CD4-positive, alpha-beta T cell treated with Interleukin-21 for 1 hour (primary cell): ENCODE data around the gene SMTNL1.

Source experiments
- DNase-seq: peaks from one replicate; pipeline ENCODE4 v3.0.0-alpha.2; 2020

Gene SMTNL1

DNA sequence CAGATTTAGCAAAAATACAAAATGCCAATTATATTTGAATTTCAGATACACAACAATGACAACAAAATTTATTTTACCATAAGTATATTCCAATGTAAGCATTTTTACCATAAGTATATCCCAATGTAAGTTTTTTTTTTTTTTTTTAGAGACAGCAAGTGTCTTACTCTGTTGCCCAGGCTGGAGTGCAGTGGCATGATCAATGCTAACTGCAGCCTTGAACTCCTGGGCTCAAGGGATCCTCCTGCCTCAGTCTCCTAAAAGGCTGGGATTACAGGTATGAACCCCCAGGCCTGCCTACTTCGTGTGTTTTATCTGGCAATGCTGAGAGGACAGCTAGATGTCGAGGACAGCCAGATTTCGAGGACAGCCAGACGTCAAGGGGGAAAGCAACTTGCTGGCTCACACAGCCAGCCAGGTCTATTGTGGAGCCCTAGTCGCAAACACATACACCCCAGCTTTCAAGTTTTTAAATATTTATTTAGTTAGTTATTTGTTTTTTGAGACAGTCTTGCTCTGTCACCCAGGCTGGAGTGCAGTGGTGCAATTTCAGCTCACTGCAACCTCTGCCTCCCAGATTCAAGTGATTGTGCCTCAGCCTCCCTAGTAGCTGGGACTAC is 59.0 kb downstream of the SMTNL1 start:
- no peak for DNase-seq

DNA sequence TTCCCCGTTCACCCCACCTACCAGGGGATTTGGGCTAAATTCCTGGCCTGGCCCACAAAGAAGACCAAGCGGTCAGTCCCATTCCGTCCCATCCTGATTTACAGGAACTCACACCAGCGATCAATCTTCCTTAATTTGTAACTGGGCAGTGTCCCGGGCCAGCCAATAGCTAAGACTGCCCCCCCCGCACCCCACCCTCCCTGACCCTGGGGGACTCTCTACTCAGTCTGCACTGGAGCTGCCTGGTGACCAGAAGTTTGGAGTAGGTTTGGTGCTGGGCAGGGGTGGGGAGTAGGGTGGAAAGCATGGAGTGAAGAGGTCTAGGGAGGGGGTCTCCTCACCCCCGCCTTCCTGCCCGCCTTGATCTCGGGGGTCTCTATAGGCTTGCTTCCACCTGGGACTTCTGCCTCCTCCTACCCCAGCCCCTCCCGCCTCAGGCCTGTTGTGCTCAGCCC is 60.1 kb downstream of the SMTNL1 start, which contains the start of gene SERPING1:
Gene SERPING1 (plus strand): TSS at position 225 of the 455 bp plus-strand sequence. CDS start 586 bp downstream, outside the sequence.
- DNase-seq, result no peak

DNA sequence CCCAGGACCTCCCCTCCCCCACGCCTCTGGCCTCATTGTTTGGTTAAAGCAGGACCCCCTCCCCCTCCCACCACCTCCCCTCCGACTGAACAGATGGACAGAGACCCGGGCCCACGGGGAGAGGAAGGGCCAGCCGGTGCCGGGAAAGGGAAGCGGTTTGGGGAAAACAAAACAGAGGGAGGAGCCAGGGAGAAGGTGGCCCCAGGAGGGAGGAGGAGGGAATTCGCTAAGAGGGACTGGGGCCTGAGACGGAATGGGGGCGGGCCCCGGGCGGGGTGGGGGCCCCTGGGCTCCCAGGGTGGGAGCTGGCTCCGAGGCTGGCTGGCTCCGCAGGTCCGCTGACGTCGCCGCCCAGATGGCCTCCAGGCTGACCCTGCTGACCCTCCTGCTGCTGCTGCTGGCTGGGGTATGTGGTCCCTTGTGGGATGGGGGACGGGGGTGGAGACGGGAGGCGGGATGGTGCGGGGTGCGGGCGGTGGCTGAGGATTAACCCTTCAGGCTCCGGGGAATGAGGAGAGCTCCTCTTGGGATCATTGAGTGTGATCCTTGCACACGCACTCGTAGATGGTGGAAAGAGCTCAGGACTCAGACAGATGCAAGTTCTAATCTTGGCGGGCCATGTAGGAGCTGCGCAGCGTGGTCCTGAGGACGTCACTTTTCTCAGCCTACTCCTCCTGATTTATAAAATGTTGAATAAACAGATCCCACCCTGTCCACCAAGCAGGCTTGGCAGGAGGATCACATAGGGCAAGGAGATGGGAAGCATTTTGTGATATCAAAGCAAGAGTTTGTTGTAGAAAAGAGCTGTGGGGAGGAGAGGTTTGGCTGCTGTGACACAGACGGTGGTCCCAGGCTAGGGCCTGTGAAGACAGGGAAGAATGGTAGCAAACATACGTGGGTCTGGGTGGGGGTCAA is 60.8 kb downstream of the SMTNL1 start:
- no peak for DNase-seq

DNA sequence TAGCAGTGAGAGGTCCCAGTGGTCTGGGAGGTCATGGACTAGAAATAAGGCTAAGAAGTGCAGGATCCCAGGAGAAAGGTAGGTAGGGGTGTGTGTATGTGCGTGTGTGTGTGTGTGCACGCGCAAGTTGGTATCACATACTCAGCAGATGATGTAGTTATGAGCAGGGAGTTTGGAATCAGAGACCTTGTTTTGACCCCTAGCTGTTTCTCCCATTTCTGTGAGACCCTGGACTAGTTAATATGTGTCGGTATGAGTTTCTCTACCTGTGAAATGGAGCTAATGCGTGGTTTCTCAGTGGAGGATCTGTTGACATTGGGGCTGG is 61.4 kb downstream of the SMTNL1 start:
- no peak for DNase-seq

DNA sequence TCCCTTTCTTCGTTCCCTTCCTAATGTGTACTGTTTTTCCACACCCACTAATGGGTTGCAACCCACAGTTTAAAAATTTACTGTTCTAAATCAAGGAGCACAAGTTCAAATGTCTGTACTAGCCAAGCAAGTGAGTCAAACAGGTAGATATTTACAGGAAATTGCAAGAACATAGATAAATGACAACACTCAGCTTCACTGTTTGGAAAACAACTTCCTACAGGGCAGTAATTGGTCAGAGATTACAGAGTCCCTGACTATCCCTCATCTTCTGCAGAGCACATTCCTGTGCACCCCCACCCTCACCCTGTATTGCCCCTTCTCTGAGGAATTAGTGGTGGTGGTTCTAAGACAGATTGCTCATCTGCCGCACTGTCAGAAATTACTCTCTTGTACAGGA is 62.0 kb downstream of the SMTNL1 start:
- DNase-seq, result no peak
